T-helper 1 cell treated with Interleukin-12 subunit alpha and Interleukin-12 subunit beta and Interleukin-4 antibody, amounts not matched to agents 30 ng/mL and 1 ng/mL, for 36 hours (primary cell): Measurements from ENCODE around the gene RFTN1. TPM values are rescaled to one million over a fixed set of nuclear protein-coding genes. Genes with fewer than 3 reads are reported as not detected.

Source experiments
- intact Hi-C: fragments of 100-400 bp; cut with micrococcal nuclease; formaldehyde crosslinking; loops from one replicate; pipeline ENCODE4 v1.15.1; 2024
- total RNA-seq: library from RNA; stranded (reverse); gene quantifications from 2 replicates; pipeline ENCODE4 v1.2.3, GENCODE V29; 2022

The RFTN1 gene
- total RNA-seq, 1 donor from 2014 or later, result 90.3 TPM

GRCh38 chr3:16335772-16336645 lies 177.5 kb downstream of the RFTN1 start:
- intact Hi-C loops, result no loop called here

- intact Hi-C loops, result no loop called here
Measured at GRCh38 chr3:16335333-16335732, 178.2 kb downstream of the RFTN1 start.

GRCh38 chr3:16334909-16335308 lies 178.6 kb downstream of the RFTN1 start:
- intact Hi-C loops, result no loop called here

- intact Hi-C loops, result no loop called here
Measured at GRCh38 chr3:16332904-16333426, 180.5 kb downstream of the RFTN1 start.

GRCh38 chr3:16331319-16331883 lies 182.1 kb downstream of the RFTN1 start:
- intact Hi-C loops, result no loop called here

- intact Hi-C loops, result no loop called here
Measured at GRCh38 chr3:16330351-16330750, 183.1 kb downstream of the RFTN1 start.

GRCh38 chr3:16329826-16330129 lies 183.7 kb downstream of the RFTN1 start:
- intact Hi-C loops, result no loop called here

GRCh38 chr3:16329036-16329825 lies 184.3 kb downstream of the RFTN1 start:
- intact Hi-C loops, result no loop called here

- intact Hi-C loops, result no loop called here
Measured at GRCh38 chr3:16328124-16328523, 185.4 kb downstream of the RFTN1 start.

GRCh38 chr3:16326724-16327349 lies 186.7 kb downstream of the RFTN1 start:
- intact Hi-C loops, result no loop called here

GRCh38 chr3:16325850-16326249 lies 187.6 kb downstream of the RFTN1 start:
- intact Hi-C loops, result no loop called here

GRCh38 chr3:16323737-16324136 lies 189.8 kb downstream of the RFTN1 start:
- intact Hi-C loops, result no loop called here

- intact Hi-C loops, result no loop called here
Measured at GRCh38 chr3:16322189-16322588, 191.3 kb downstream of the RFTN1 start.

- intact Hi-C loops, result no loop called here
Measured at GRCh38 chr3:16320711-16321110, 192.8 kb downstream of the RFTN1 start.

- intact Hi-C loops, result loop anchor here (1.0 to 2.0 kb wide), 8 partner anchors 10 to 231 kb away; partner anchors contain the start of genes DPH3, OXNAD1 and RFTN1
Measured at GRCh38 chr3:16319723-16320122, 193.8 kb downstream of the RFTN1 start.

GRCh38 chr3:16319307-16319706 lies 194.2 kb downstream of the RFTN1 start:
- intact Hi-C loops, result loop anchor here (1.0 to 2.0 kb wide), 8 partner anchors 10 to 231 kb away; partner anchors contain the start of genes DPH3, OXNAD1 and RFTN1

GRCh38 chr3:16318176-16318575 lies 195.3 kb downstream of the RFTN1 start:
- intact Hi-C loops, result loop anchor here (2.0 kb wide), 2 partner anchors 53 to 195 kb away; partner anchors contain the start of genes DPH3, OXNAD1 and RFTN1

GRCh38 chr3:16317561-16317945 lies 195.9 kb downstream of the RFTN1 start:
- intact Hi-C loops, result no loop called here

- intact Hi-C loops, result no loop called here
Measured at GRCh38 chr3:16316847-16317560, 196.5 kb downstream of the RFTN1 start.

- intact Hi-C loops, result no loop called here
Measured at GRCh38 chr3:16316396-16316795, 197.1 kb downstream of the RFTN1 start.

GRCh38 chr3:16315623-16316022 lies 197.9 kb downstream of the RFTN1 start:
- intact Hi-C loops, result no loop called here
